Spleen (tissue), 11 donors: ENCODE results near the gene KIF26B. TPM values are rescaled to one million over a fixed set of nuclear protein-coding genes. Genes with fewer than 3 reads are reported as not detected.

Experiments used
- DNase-seq: peaks from one replicate; pipeline ENCODE4 v3.0.0-alpha.2; 2020
- H3K27ac ChIP-seq, 8 donors: fragments of 200-600 bp; sonication (generic) in 7 of 8; 1 replicate in 4 of 8; 2 replicates in 4 of 8; pipeline versions ENCODE4 v1.5.0 to v1.8.0; 2016 to 2021; ENCODE audit warnings: inconsistent platforms in 4 of 8, mild to moderate bottlenecking in 4 of 8, moderate library complexity in 1 of 8
- H3K27me3 ChIP-seq, 7 donors: fragments of 200-600 bp; sonication (generic) in 6 of 7; replicated peaks in 1 of 7; 1 replicate in 4 of 7; 2 replicates in 3 of 7; pipeline versions ENCODE4 v1.5.0 to v1.8.0; 2016 to 2021; ENCODE audit warnings: inconsistent platforms in 3 of 7, mild to moderate bottlenecking in 1 of 7
- H3K36me3 ChIP-seq, 6 donors: fragments of 200-600 bp; sonication (generic) in 5 of 6; 1 replicate in 4 of 6; 2 replicates in 2 of 6; pipeline versions ENCODE4 v1.5.0 to v1.8.0; 2016 to 2021; ENCODE audit warnings: inconsistent platforms in 2 of 6
- H3K4me1 ChIP-seq, 6 donors: fragments of 200-600 bp; sonication (generic) in 5 of 6; 1 replicate in 3 of 6; 2 replicates in 3 of 6; pipeline versions ENCODE4 v1.5.0 to v1.8.0; 2016 to 2021; ENCODE audit warnings: inconsistent platforms in 3 of 6
- H3K4me3 ChIP-seq, 8 donors: fragments of 200-600 bp; sonication (generic) in 7 of 8; 1 replicate in 4 of 8; 2 replicates in 4 of 8; pipeline versions ENCODE4 v1.5.0 to v1.8.0; 2016 to 2021; ENCODE audit warnings: inconsistent platforms in 4 of 8, mild to moderate bottlenecking in 4 of 8, moderate library complexity in 2 of 8
- H3K9me3 ChIP-seq, 8 donors: fragments of 200-600 bp; sonication (generic) in 7 of 8; 1 replicate in 4 of 8; 2 replicates in 4 of 8; pipeline versions ENCODE4 v1.5.0 to v1.8.0; 2016 to 2021; ENCODE audit warnings: inconsistent platforms in 4 of 8
- POLR2A ChIP-seq, 3 donors: fragments of 450-650 bp; IDR thresholded peaks; one replicate each; pipeline ENCODE4 v1.5.1; 2017; ENCODE audit warnings: antibody characterized with exemption in 3 of 3, mild to moderate bottlenecking in 1 of 3
- POLR2AphosphoS5 ChIP-seq, 3 donors: sonication (generic); formaldehyde crosslinking; IDR thresholded peaks; one replicate each; pipeline ENCODE4 v1.5.1; 2017; ENCODE audit warnings: antibody characterized with exemption in 3 of 3
- WGBS, 5 donors: extraction: QIAGEN DNeasy Blood & Tissue Kit in 3 of 5; methylation state at CpG; one replicate each; pipeline versions ENCODE4 v1.1.5 to v1.1.7; 2013 to 2018; 5-methylcytosine and 5-hydroxymethylcytosine counted together
- intact Hi-C: fragments of 100-400 bp; cut with DNase I; formaldehyde crosslinking; loops from one replicate; pipeline ENCODE4 v1.15.0; 2023; ENCODE audit warnings: low total_unique reads
- polyA plus RNA-seq, 3 donors: library from polyadenylated mRNA; stranded (reverse); fragments of 200-250 nt; gene quantifications; one replicate each; pipeline ENCODE4 v1.2.1, GENCODE V29; 2013
- total RNA-seq, 7 donors: library from RNA; depleted of rRNA in 3 of 7; stranded (reverse); fragments of >200 nt in 3 of 7; fragmentation: NEBNext Ultra II Directional in 4 of 7; extraction: Animal tissue kit (Norgen Biotek cat#: 25700) in 4 of 7; gene quantifications; one replicate each; pipeline versions ENCODE4 v1.1.0 to v1.2.1, GENCODE V29; 2016 to 2021
- TF ChIP-seq, protein P1 (sequence below), 11 experiments: fragments of 200-600 bp in 7 of 11; fragments of 450-650 bp in 4 of 11; sonication (generic) in 4 of 11; IDR thresholded peaks in 8 of 11; conservative IDR thresholded peaks in 3 of 11; 1 replicate in 7 of 11; 2 replicates in 4 of 11; pipeline versions ENCODE4 v1.4.0 to v1.8.0; 2016 to 2021; ENCODE audit warnings: antibody characterized with exemption in 11 of 11, inconsistent platforms in 4 of 11, mild to moderate bottlenecking in 1 of 11
- donor health status: healthy with polysubstance abuse.
- donor health status: DM: no; HTN: no; CAD: no; lungs with moderate emphysema.
- donor health status: DM: no; HTN: no; CAD: no.
- donor health status: Bipolar disorder and iron deficiency.
- donor health status: healthy.
- donor health status: DM: no; HTN: no; CAD: no.
- donor health status: DM: yes; HTN: yes; CAD: no.

KIF26B gene
- total and polyA plus RNA-seq, 10 donors: 0.07 to 4.5 (median 0.60) TPM; not detected in 1

DNA sequence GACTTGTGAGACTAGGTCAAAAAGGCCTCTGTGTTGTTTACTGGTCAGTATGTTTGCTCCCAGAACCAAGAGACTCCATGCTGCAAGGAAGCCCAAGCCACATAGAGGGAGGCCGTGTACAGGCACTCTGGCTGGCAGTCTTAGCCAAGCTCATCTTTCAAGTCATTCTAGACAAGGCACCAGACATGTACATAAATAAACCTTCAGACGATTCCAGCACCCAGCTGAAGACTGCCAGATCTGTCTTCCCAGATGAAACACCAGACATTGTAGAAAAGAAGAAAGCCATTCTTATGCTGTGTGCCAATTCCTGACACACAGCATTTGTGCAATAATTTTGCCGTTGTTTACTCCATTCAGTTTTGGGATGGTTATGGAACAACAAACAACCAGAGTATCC lies 595.5 kb downstream of the KIF26B start:
- intact Hi-C loops: no loop called here
- H3K9me3 ChIP-seq: peaks cover 0 to 34% (median 15%) of the 10 kb centered on the region in 8 donors
- no peaks in the 10 kb centered on the region for H3K27me3 ChIP-seq
- H3K36me3 ChIP-seq: peaks cover 0 to 26% (median 0%) of the 10 kb centered on the region in 6 donors
- no peak overlapping the region for H3K27ac ChIP-seq
- H3K4me1 ChIP-seq: no peaks in the 10 kb centered on the region
- 84 to 95% (median 93%) methylated on average over 3 of the region's 3 CpGs for WGBS, 5 donors
- no peak for DNase-seq
- H3K4me3 ChIP-seq: no peak overlapping the region
- TF ChIP-seq POLR2A (IDR thresholded peaks at IDR 0.05): no peak
- TF ChIP-seq, protein P1, sequence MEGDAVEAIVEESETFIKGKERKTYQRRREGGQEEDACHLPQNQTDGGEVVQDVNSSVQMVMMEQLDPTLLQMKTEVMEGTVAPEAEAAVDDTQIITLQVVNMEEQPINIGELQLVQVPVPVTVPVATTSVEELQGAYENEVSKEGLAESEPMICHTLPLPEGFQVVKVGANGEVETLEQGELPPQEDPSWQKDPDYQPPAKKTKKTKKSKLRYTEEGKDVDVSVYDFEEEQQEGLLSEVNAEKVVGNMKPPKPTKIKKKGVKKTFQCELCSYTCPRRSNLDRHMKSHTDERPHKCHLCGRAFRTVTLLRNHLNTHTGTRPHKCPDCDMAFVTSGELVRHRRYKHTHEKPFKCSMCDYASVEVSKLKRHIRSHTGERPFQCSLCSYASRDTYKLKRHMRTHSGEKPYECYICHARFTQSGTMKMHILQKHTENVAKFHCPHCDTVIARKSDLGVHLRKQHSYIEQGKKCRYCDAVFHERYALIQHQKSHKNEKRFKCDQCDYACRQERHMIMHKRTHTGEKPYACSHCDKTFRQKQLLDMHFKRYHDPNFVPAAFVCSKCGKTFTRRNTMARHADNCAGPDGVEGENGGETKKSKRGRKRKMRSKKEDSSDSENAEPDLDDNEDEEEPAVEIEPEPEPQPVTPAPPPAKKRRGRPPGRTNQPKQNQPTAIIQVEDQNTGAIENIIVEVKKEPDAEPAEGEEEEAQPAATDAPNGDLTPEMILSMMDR (IDR thresholded peaks at IDR 0.05 in 8 of 11, conservative IDR thresholded peaks at IDR 0.05 in 3 of 11): no peak
- TF ChIP-seq POLR2AphosphoS5 (IDR thresholded peaks at IDR 0.05): no peak

DNA sequence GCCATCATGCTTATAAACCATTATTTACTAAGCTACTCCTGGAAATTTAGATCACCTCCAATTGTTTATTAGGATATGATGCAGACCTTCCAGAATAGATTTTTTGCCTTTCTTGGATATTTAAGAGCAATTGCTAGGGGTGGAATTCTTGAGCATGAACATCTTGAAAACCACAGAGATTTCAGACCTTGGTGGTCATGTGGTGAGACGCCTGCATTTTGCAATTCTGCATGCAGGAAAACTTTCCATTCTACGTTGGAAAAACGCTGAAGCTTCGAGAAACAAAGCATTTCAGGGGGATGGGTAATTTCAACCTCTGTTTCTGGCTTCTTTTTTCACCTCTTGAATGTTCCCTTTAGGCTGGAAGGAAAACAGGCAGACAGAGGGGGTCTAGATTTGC lies 596.3 kb downstream of the KIF26B start:
- no peak overlapping the region for H3K4me3 ChIP-seq
- H3K27me3 ChIP-seq: no peaks in the 10 kb centered on the region
- peaks cover 0 to 40% (median 23%) of the 10 kb centered on the region in 8 donors for H3K9me3 ChIP-seq
- intact Hi-C loops: no loop called here
- H3K27ac ChIP-seq: no peak overlapping the region
- DNase-seq: no peak
- 57 to 81% (median 67%) methylated on average over 4 of the region's 4 CpGs for WGBS, 5 donors
- peaks cover 0 to 26% (median 0%) of the 10 kb centered on the region in 6 donors for H3K36me3 ChIP-seq
- no peaks in the 10 kb centered on the region for H3K4me1 ChIP-seq
- no peak for TF ChIP-seq POLR2AphosphoS5 (IDR thresholded peaks at IDR 0.05)
- no peak for TF ChIP-seq POLR2A (IDR thresholded peaks at IDR 0.05)
- TF ChIP-seq, protein P1 (IDR thresholded peaks at IDR 0.05 in 8 of 11, conservative IDR thresholded peaks at IDR 0.05 in 3 of 11): no peak

DNA sequence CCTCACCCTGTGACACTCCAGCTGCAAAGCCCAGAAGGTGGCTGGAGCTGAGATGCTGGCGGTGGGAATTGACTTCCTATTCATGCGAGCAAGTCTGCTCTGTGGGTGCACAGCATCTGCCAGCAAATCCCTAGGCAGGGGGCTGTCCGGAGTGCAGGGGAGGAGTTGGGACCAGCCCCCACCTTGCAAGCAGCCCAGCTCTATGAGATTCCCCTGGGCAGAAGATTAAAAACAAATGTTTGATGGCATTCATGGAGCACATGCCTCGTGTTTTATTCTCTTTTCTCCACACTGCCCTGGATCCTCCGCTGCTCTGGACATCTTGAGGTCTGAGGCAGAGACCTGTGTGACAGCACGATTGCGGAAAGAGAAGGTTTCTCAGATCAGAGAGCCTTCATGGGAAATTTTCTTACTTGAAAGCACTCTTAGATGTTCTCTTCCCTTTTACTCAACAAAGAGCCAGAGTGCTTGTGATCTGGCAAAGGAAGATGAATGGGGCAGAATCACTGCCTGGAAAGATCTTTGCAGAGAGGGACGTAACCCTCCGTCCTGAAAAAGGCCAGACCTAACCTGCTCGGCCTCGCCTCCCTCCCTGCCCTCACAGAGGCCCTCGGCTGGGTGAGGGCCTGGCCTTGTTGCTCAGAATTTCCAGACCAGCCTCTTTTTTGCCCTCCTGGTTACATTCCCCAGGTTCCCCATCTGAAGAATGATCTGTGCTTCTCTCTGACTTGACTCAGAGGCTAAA lies 597.1 kb downstream of the KIF26B start:
- Histone ChIP-seq H3K4me3 (no peak overlapping the region), H3K36me3 (peaks cover 0 to 26% (median 0%) of the 10 kb centered on the region in 6 donors), H3K4me1 (no peaks in the 10 kb centered on the region), H3K9me3 (peaks cover 0 to 40% (median 28%) of the 10 kb centered on the region in 8 donors), H3K27me3 (no peaks in the 10 kb centered on the region), H3K27ac (no peak overlapping the region)
- WGBS, 5 donors: 85 to 94% (median 92%) methylated on average over 11 to 12 of the region's 12 CpGs
- no peak for TF ChIP-seq POLR2AphosphoS5 (IDR thresholded peaks at IDR 0.05)
- no peak for TF ChIP-seq POLR2A (IDR thresholded peaks at IDR 0.05)
- TF ChIP-seq, protein P1 (IDR thresholded peaks at IDR 0.05 in 8 of 11, conservative IDR thresholded peaks at IDR 0.05 in 3 of 11): no peak
- intact Hi-C loops: no loop called here
- no peak for DNase-seq

DNA sequence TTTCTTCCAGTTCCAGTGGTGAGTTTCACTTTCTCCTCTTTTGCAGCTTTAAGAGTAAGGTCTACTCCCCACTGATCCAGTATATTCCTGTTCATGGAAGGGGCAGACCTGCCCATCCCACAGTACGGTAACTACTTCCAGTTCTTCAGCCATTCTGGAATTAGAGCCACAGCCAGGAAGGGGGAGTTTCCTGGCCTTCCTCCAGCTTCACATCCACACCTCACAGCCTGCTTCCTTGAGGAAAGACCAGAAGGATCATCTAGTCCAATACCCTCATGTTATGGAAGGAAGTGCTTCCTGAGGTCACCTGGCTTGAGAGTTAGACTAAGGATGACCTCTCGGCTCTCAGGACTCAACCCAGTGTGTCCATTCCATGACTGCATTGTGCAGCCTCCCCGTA lies 597.8 kb downstream of the KIF26B start:
- WGBS, 5 donors: 70 to 78% (median 75%) methylated on average over 3 of the region's 3 CpGs
- Histone ChIP-seq H3K27ac (no peak overlapping the region), H3K9me3 (peaks cover 0 to 37% (median 30%) of the 10 kb centered on the region in 8 donors), H3K4me1 (no peaks in the 10 kb centered on the region), H3K36me3 (peaks cover 0 to 26% (median 0%) of the 10 kb centered on the region in 6 donors), H3K27me3 (no peaks in the 10 kb centered on the region), H3K4me3 (no peak overlapping the region)
- DNase-seq: no peak
- intact Hi-C loops: no loop called here
- TF ChIP-seq, protein P1 (IDR thresholded peaks at IDR 0.05 in 8 of 11, conservative IDR thresholded peaks at IDR 0.05 in 3 of 11): no peak
- TF ChIP-seq POLR2AphosphoS5 (IDR thresholded peaks at IDR 0.05): no peak
- no peak for TF ChIP-seq POLR2A (IDR thresholded peaks at IDR 0.05)
